H9 (cell line): ENCODE results near the gene USB1. TPM values are rescaled to one million over a fixed set of nuclear protein-coding genes. Genes with fewer than 3 reads are reported as not detected.

ENCODE experiments used
- DNase-seq: peaks from one replicate; pipeline ENCODE4 v3.0.0-alpha.2; 2017
- H2AFZ ChIP-seq: one replicate; pipeline ENCODE4 v1.6.1; 2013; ENCODE audit warnings: mild to moderate bottlenecking, low read length, control low read depth, moderate library complexity
- H2AK5ac ChIP-seq: 2 replicates; pipeline ENCODE4 v1.6.1; 2013; ENCODE audit warnings: low read length, control low read depth, mixed read lengths; ENCODE audit not compliant: insufficient read length
- H2BK120ac ChIP-seq: one replicate; pipeline ENCODE4 v1.6.1; 2013; ENCODE audit warnings: low read depth, mild to moderate bottlenecking, low read length, control low read depth, inconsistent platforms; ENCODE audit not compliant: poor library complexity, severe bottlenecking
- H2BK12ac ChIP-seq: 2 replicates; pipeline ENCODE4 v1.6.1; 2013; ENCODE audit warnings: low read length, control low read depth, mixed read lengths, low read depth; ENCODE audit not compliant: insufficient read length
- H2BK15ac ChIP-seq: 2 replicates; pipeline ENCODE4 v1.6.1; 2013; ENCODE audit warnings: low read depth, low read length, control low read depth
- H2BK20ac ChIP-seq: one replicate; pipeline ENCODE4 v1.6.1; 2013; ENCODE audit warnings: low read depth, mild to moderate bottlenecking, low read length, control low read depth, inconsistent platforms; ENCODE audit not compliant: poor library complexity, severe bottlenecking
- H2BK5ac ChIP-seq: 2 replicates; pipeline ENCODE4 v1.6.1; 2013; ENCODE audit warnings: low read length, control low read depth, mixed read lengths; ENCODE audit not compliant: insufficient read length
- H3K14ac ChIP-seq: 2 replicates; pipeline ENCODE4 v1.6.1; 2013; ENCODE audit warnings: low read length, control low read depth; ENCODE audit not compliant: insufficient read depth
- H3K18ac ChIP-seq: 2 replicates; pipeline ENCODE4 v1.6.1; 2013; ENCODE audit warnings: low read depth, mild to moderate bottlenecking, mixed read lengths, low read length, control low read depth; ENCODE audit not compliant: insufficient read length
- H3K23ac ChIP-seq: 2 replicates; pipeline ENCODE4 v1.6.1; 2013; ENCODE audit warnings: low read length, control low read depth, mixed read lengths, low read depth; ENCODE audit not compliant: insufficient read length
- H3K23me2 ChIP-seq: 2 replicates; pipeline ENCODE4 v1.6.1; 2013; ENCODE audit warnings: low read depth, mild to moderate bottlenecking, mixed read lengths, low read length, control low read depth; ENCODE audit not compliant: insufficient read length, poor library complexity, severe bottlenecking
- H3K27ac ChIP-seq: 2 replicates; pipeline ENCODE4 v1.5.1; 2013; ENCODE audit warnings: low read length, control low read depth, mixed read lengths, low read depth; ENCODE audit not compliant: insufficient read length
- H3K27me3 ChIP-seq: 2 replicates; pipeline ENCODE4 v1.6.1; 2013; ENCODE audit warnings: low read length, control low read depth, inconsistent platforms; ENCODE audit not compliant: insufficient read depth
- H3K4ac ChIP-seq: 2 replicates; pipeline ENCODE4 v1.6.1; 2013; ENCODE audit warnings: low read depth, mild to moderate bottlenecking, control low read depth, inconsistent platforms, low read length, moderate library complexity
- H3K4me1 ChIP-seq: 2 replicates; pipeline ENCODE4 v1.6.1; 2013; ENCODE audit warnings: low read length, control low read depth, inconsistent platforms; ENCODE audit not compliant: insufficient read depth
- H3K4me2 ChIP-seq: 2 replicates; pipeline ENCODE4 v1.6.1; 2013; ENCODE audit warnings: low read length, control low read depth, mixed read lengths; ENCODE audit not compliant: insufficient read length, insufficient read depth
- H3K56ac ChIP-seq: 2 replicates; pipeline ENCODE4 v1.6.1; 2013; ENCODE audit warnings: low read depth, mild to moderate bottlenecking, mixed read lengths, low read length, control low read depth; ENCODE audit not compliant: insufficient read length
- H3K79me1 ChIP-seq: 2 replicates; pipeline ENCODE4 v1.6.1; 2013; ENCODE audit warnings: low read depth, mild to moderate bottlenecking, moderate library complexity, low read length, control low read depth, inconsistent platforms; ENCODE audit not compliant: insufficient read depth, poor library complexity, severe bottlenecking
- H3K79me2 ChIP-seq: 2 replicates; pipeline ENCODE4 v1.6.1; 2013; ENCODE audit warnings: low read length, control low read depth, inconsistent platforms; ENCODE audit not compliant: insufficient read depth
- H3K9ac ChIP-seq: 2 replicates; pipeline ENCODE4 v1.6.1; 2013; ENCODE audit warnings: low read length, control low read depth, mixed read lengths; ENCODE audit not compliant: insufficient read length; ENCODE audit errors: extremely low read depth
- H3K9me3 ChIP-seq: one replicate; pipeline ENCODE4 v1.6.1; 2013; ENCODE audit warnings: low read depth, low read length, inconsistent platforms; ENCODE audit not compliant: control insufficient read depth
- H3T11ph ChIP-seq: one replicate; pipeline ENCODE4 v1.6.1; 2013; ENCODE audit warnings: mild to moderate bottlenecking, low read length, control low read depth, inconsistent platforms
- H4K20me1 ChIP-seq: one replicate; pipeline ENCODE4 v1.6.1; 2013; ENCODE audit not compliant: control insufficient read depth, insufficient read length, insufficient read depth
- H4K5ac ChIP-seq: 2 replicates; pipeline ENCODE4 v1.6.1; 2013; ENCODE audit warnings: low read depth, mild to moderate bottlenecking, mixed read lengths, low read length, control low read depth; ENCODE audit not compliant: insufficient read length
- H4K8ac ChIP-seq: replicated peaks from 2 replicates; pipeline ENCODE4 v1.6.1; 2013; ENCODE audit warnings: low read length, control low read depth, mixed read lengths, low read depth; ENCODE audit not compliant: insufficient read length
- H4K91ac ChIP-seq: 2 replicates; pipeline ENCODE4 v1.6.1; 2013; ENCODE audit warnings: low read depth, mild to moderate bottlenecking, moderate library complexity, mixed read lengths, low read length, control low read depth; ENCODE audit not compliant: insufficient read length
- H3K27ac Mint-ChIP-seq, 3 experiments: 2 replicates in 2 of 3; 3 replicates in 1 of 3; pipeline ENCODE4 v1.8.0; 2020 to 2021; ENCODE audit warnings: mixed read lengths in 3 of 3, mild to moderate bottlenecking in 1 of 3, moderate library complexity in 1 of 3
- H3K27me3 Mint-ChIP-seq: 2 replicates; pipeline ENCODE4 v1.8.0; 2021; ENCODE audit warnings: low read depth, mild to moderate bottlenecking, moderate library complexity, mixed read lengths
- H3K36me3 Mint-ChIP-seq, 3 experiments: 2 replicates in 2 of 3; 3 replicates in 1 of 3; pipeline ENCODE4 v1.8.0; 2020 to 2021; ENCODE audit warnings: low read depth in 3 of 3, mixed read lengths in 3 of 3; ENCODE audit not compliant: insufficient read depth in 1 of 3
- H3K4me1 Mint-ChIP-seq, 2 experiments: 2 replicates each; pipeline ENCODE4 v1.8.0; 2020; ENCODE audit warnings: mixed read lengths in 2 of 2
- H3K4me3 Mint-ChIP-seq, 2 experiments: 2 replicates in 1 of 2; 3 replicates in 1 of 2; pipeline ENCODE4 v1.8.0; 2020 to 2021; ENCODE audit warnings: mild to moderate bottlenecking in 2 of 2, mixed read lengths in 2 of 2, moderate library complexity in 1 of 2
- H3K9me3 Mint-ChIP-seq, 2 experiments: 2 replicates in 1 of 2; 3 replicates in 1 of 2; pipeline ENCODE4 v1.8.0; 2020; ENCODE audit warnings: mild to moderate bottlenecking in 2 of 2, mixed read lengths in 2 of 2, moderate library complexity in 1 of 2
- WGBS: extraction: QIAGEN DNeasy Blood & Tissue Kit; methylation state at CpG from one replicate; pipeline ENCODE4 v1.1.7; 2013; ENCODE audit warnings: missing lambda C conversion rate, low lambda C conversion rate, mixed read lengths; ENCODE audit not compliant: insufficient read length; ENCODE audit errors: extremely low coverage; 5-methylcytosine and 5-hydroxymethylcytosine counted together
- total RNA-seq: library from RNA; stranded (reverse); gene quantifications from 2 replicates; pipeline ENCODE4 v1.2.1, GENCODE V29; 2021
- TF ChIP-seq, protein P1 (sequence below): fragments of 200-600 bp; sonication (generic); conservative IDR thresholded peaks from 3 replicates; pipeline ENCODE4 v1.8.0; 2021; ENCODE audit warnings: antibody characterized with exemption, mild to moderate bottlenecking

The USB1 gene
- total RNA-seq, 1 experiment from 2014 or later: 65.0 TPM

- Histone ChIP-seq H3K18ac (no peak overlapping the region), H2BK20ac (no peak overlapping the region), H4K5ac (no peak overlapping the region), H3T11ph (no peak overlapping the region), H3K14ac (no peak overlapping the region; the same call in 1 of the 2 replicates), H3K79me2 (no peaks in the 10 kb centered on the region), H4K20me1 (no peaks in the 10 kb centered on the region), H2AFZ (no peak overlapping the region), H4K8ac (no peak overlapping the region), H2BK5ac (no peak overlapping the region), H4K91ac (no peak overlapping the region), H3K27ac (no peak overlapping the region), H3K56ac (no peak overlapping the region), H2AK5ac (no peak overlapping the region), H3K9ac (no peak overlapping the region), H2BK120ac (no peak overlapping the region), H2BK12ac (no peak overlapping the region), H3K4ac (no peak overlapping the region), H3K79me1 (no peaks in the 10 kb centered on the region), H3K4me1 (no peaks in the 10 kb centered on the region), H3K4me2 (no peak overlapping the region), H3K27me3 (no peaks in the 10 kb centered on the region; the same call in 1 of the 2 replicates), H2BK15ac (no peak overlapping the region), H3K23me2 (no peaks in the 10 kb centered on the region), H3K9me3 (no peaks in the 10 kb centered on the region), H3K23ac (no peak overlapping the region)
- TF ChIP-seq, protein P1, sequence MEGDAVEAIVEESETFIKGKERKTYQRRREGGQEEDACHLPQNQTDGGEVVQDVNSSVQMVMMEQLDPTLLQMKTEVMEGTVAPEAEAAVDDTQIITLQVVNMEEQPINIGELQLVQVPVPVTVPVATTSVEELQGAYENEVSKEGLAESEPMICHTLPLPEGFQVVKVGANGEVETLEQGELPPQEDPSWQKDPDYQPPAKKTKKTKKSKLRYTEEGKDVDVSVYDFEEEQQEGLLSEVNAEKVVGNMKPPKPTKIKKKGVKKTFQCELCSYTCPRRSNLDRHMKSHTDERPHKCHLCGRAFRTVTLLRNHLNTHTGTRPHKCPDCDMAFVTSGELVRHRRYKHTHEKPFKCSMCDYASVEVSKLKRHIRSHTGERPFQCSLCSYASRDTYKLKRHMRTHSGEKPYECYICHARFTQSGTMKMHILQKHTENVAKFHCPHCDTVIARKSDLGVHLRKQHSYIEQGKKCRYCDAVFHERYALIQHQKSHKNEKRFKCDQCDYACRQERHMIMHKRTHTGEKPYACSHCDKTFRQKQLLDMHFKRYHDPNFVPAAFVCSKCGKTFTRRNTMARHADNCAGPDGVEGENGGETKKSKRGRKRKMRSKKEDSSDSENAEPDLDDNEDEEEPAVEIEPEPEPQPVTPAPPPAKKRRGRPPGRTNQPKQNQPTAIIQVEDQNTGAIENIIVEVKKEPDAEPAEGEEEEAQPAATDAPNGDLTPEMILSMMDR: no peak
- Mint-ChIP-seq H3K27ac (peak overlapping the region in 1 of 3 experiments; percentile 50; a peak in 1 of 7 replicates), H3K9me3 (no peaks in the 10 kb centered on the region), H3K27me3 (no peaks in the 10 kb centered on the region; the same call in 1 of the 2 replicates), H3K4me1 (peaks cover 16 to 26% of the 10 kb centered on the region in 2 experiments; a peak in 3 of 4 replicates), H3K36me3 (no peaks in the 10 kb centered on the region), H3K4me3 (no peak overlapping the region)
- WGBS: no CpG with 5 or more reads among the region's 7 CpGs
- peak; percentile 20 for DNase-seq
Measured at GRCh38 chr16:57960826-57961472, 40.3 kb upstream of the USB1 start.
